NCI-H2081 treated with DMSO at 0.1 percent for 48 hours (cell line): Measurements from ENCODE around the gene ZC3H10.
"Not testable (repeated sequence)": the region's sequence is repeated elsewhere in the genome, so short reads cannot be mapped to it uniquely, and the experiment has no call there.

Experiments
- DNase-seq: peaks from one replicate; lab custom pipeline; 2025; lab: John Stamatoyannopoulos, UW

Gene ZC3H10

GRCh38 chr12:56154818-56155217, 36.8 kb downstream of the ZC3H10 start:
- DNase-seq = no peak

GRCh38 chr12:56155256-56155845, 37.3 kb downstream of the ZC3H10 start:
- no peak for DNase-seq

- DNase-seq = not testable (repeated sequence)
Observed at GRCh38 chr12:56156464-56157200, 38.6 kb downstream of the ZC3H10 start.

- peak; percentile 20 for DNase-seq
Observed at GRCh38 chr12:56157201-56158028, 39.3 kb downstream of the ZC3H10 start.

- peak; percentile 89 for DNase-seq
Observed at GRCh38 chr12:56158029-56158925, 40.2 kb downstream of the ZC3H10 start, which contains the start of gene MYL6. Gene MYL6, plus strand, starts transcription at chr12:56158359. Its CDS starts 43 bp downstream, at chr12:56158402.

- no peak for DNase-seq
Observed at GRCh38 chr12:56158926-56159461, 40.9 kb downstream of the ZC3H10 start.

- DNase-seq = no peak
Observed at GRCh38 chr12:56159482-56160192, 41.6 kb downstream of the ZC3H10 start.

GRCh38 chr12:56160193-56160763, 42.2 kb downstream of the ZC3H10 start:
- DNase-seq = no peak

GRCh38 chr12:56160894-56161689, 43.0 kb downstream of the ZC3H10 start:
- no peak for DNase-seq

- DNase-seq = no peak
Observed at GRCh38 chr12:56161690-56162351, 43.8 kb downstream of the ZC3H10 start.

- DNase-seq = no peak
Observed at GRCh38 chr12:56162468-56163290, 44.6 kb downstream of the ZC3H10 start.

- DNase-seq = no peak
Observed at GRCh38 chr12:56163533-56164344, 45.7 kb downstream of the ZC3H10 start.

GRCh38 chr12:56164345-56164729, 46.3 kb downstream of the ZC3H10 start:
- DNase-seq = no peak

GRCh38 chr12:56165369-56165768, 47.3 kb downstream of the ZC3H10 start:
- no peak for DNase-seq

GRCh38 chr12:56169229-56169759, 51.2 kb downstream of the ZC3H10 start:
- DNase-seq = no peak

GRCh38 chr12:56172839-56173238, 54.8 kb downstream of the ZC3H10 start:
- no peak for DNase-seq
